HTERT RPE-1 (cell line): ENCODE results near the gene ENPP3.
"Not testable (repeated sequence)": the region's sequence is repeated elsewhere in the genome, so short reads cannot be mapped to it uniquely, and the experiment has no call there.

Experiments used
- in situ Hi-C: fragments of 300-500 bp; cut with MboI; formaldehyde crosslinking; loops from 4 replicates; pipeline ENCODE4 v1.14.3; 2020; ENCODE audit warnings: low sequenced_read_pairs

ENPP3 gene

GRCh38 chr6:131683479-131683878, 46.4 kb downstream of the ENPP3 start:
- in situ Hi-C loops: no loop called here

- in situ Hi-C loops: no loop called here
These were observed 48.2 kb downstream of the ENPP3 start for GRCh38 chr6:131685266-131685780.

DNA sequence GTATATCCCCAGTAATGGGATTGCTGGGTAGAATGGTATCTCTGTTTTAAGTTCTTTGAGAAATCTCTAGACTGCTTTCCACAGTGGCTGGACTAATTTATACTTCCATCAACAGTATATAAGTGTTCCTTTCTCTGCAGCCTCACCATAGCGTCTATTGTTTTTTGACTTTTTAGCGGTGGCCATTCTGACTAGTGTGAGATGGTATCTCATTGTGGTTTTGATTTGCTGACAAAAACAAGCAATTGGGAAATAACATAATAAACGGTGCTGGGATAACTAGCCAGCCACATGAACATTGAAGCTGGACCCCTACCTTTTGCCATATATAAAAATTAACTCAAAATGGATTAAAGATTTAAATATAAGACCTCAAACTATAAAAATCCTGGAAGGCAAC, 49.9 kb downstream of the ENPP3 start:
- in situ Hi-C loops: no loop called here

DNA sequence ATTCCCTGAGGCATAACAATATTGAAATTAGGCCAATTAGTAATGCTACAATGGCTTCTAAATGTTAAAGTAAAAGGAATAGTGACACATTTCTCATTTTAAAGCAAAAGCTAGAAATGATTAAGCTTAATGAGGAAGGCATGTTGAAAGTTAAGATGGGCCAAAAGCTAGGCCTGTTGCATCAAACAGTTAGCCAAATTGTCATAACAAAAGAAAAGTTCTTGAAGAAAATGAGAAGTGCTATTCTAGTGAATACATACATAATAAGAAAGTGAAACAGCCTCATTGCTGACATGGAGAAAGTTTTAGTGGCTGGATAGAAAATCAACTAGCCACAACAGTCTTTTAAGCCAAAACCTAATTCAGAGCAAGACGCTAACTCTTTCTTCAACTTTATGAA, 51.2 kb downstream of the ENPP3 start:
- in situ Hi-C loops: no loop called here

DNA sequence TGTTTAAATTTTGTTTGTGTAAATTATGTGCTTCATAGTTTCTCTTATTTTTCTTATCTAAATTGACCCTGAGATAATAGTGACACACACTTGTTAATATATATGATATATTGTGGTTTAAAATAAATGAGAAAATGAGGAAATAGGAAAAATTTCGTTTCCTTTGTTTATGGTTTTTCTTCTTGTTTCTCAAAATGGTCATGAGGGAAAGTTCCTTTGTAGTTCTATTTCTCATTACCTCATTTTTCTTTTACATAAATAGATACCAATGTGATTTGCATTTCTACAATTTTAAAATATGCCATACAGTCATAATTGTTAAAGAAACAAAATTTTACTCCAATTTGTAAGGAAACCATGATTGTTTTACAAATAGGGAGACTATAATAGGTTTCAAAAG, 54.9 kb downstream of the ENPP3 start:
- in situ Hi-C loops: no loop called here

GRCh38 chr6:131692589-131692988, 55.5 kb downstream of the ENPP3 start:
- in situ Hi-C loops: no loop called here

- in situ Hi-C loops: no loop called here
These were observed 56.3 kb downstream of the ENPP3 start for GRCh38 chr6:131693384-131693783.

DNA sequence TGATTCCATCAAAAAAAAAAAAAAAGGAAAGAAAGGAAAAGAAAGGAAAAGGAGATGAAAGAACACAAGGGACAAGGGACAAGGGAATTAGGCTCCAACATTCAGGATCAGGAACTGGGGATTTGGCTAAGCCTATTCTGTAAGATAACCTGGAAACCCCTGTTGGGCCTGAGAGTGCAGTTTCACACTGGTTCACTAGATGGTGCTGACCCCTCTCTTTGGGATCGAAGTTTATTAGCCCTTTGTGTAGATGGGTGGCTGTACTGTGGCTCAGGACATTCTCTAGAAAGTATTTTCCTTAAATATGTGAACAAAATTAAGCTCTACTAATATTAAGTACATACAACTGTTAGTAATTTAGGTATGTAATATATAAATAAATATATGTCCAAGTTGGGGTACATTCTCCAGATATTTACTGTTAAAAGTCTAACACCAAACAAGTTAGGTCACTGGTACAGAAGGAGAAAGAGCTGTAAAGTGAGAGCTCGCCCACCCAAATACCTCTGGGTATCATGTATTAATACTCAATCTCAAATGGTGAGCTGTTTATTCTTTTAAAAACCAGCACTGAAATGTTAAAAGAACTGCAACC, 57.8 kb downstream of the ENPP3 start:
- in situ Hi-C loops: no loop called here

GRCh38 chr6:131696956-131697355, 59.9 kb downstream of the ENPP3 start:
- in situ Hi-C loops: no loop called here

GRCh38 chr6:131700851-131701250, 63.7 kb downstream of the ENPP3 start:
- in situ Hi-C loops: not testable (repeated sequence)

- in situ Hi-C loops: not testable (repeated sequence)
These were observed 66.8 kb downstream of the ENPP3 start for GRCh38 chr6:131703905-131704304.

DNA sequence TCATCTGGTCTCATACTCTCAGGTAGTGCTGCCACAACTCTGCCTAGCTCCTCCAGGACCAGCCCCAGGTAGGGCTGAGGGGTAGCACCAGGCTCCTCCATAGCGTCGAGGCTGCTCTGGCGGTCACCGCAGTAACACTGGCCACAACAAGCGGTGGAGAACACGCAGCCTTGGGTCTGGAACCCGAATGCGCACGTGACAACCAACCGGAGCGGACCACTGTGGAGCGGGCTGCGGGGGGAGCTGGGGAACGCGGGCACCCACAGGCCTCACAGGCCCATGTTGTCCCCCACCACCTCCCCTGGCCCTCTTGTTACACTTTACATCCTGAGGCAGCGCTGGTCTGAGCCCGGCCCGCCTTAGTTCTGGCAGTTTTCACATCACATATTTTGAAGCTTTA, 73.8 kb downstream of the ENPP3 start, which contains the start of gene CTAGE9:
CTAGE9 (minus strand) TSS at position 101 of the 400 bp plus-strand sequence; CDS start at position 101, 0 bp downstream.
- in situ Hi-C loops: not testable (repeated sequence)

DNA sequence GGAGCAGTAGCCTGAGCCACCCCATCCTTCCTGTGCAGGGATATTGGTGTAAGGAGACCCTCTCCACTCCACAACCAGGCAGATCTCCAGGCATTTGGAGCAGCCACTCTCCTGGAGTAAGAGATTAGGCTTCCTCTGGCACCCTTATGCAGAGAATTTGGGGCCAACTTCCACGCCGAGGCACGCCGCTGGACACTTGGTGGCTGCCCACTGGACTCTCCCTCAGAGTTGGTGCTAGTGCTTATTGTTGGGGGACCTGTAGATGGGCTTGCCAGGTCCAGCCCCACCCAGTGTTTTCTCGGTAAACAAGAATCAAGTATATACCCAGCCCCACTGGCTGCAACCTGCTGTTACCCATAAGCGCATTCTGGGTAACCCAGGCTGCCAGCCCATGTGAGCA, 78.5 kb downstream of the ENPP3 start:
- in situ Hi-C loops: not testable (repeated sequence)

DNA sequence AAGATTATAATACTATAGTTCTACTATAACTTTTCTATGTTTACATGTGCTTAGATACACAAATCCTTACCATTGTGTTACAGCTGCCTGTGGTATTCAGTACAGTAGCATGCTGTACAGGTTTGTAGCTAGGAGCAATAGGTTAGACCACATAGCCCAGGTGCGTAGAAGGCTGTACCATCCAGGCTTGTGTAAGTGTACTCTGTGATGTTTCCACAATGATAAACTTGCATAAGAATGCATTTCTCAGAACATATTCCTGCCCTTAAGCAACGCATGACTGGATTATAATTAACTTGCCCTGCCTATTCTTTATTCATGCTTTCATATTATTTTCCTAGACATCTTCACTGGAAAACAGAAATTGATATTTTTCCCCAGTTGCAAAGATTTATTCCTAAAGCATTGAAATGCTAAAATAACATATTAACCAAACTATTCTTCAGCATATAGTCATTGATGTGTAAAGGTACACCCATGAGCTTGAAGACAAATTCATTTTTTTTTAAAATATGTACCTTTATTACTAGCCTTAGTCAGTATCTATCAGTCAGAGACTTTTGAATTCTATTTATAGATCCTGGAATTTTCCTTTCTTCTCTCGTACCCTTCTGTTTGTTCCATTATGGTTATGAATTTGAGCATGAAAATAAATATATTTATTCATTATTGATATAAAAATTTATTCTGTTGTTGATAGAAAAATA, 80.9 kb downstream of the ENPP3 start:
- in situ Hi-C loops: no loop called here

DNA sequence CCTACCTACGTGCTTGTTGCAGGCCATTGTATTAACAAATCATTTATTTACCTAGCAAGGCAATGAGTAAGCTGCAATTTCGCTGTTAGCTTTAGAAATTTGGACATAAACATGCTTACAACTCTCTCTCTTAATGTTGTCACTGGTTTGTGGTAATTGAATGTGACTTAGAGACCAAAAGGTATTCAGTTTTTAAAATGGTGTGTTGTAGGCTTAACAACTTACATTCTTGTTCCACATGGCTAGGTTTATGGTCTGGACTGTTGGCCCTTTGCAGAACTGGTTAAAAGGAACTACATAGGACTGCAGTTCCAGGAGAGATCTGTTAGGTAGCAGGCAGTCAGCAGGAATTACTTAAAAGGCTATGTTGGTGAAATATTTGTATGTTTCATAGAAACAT, 84.1 kb downstream of the ENPP3 start:
- in situ Hi-C loops: no loop called here

DNA sequence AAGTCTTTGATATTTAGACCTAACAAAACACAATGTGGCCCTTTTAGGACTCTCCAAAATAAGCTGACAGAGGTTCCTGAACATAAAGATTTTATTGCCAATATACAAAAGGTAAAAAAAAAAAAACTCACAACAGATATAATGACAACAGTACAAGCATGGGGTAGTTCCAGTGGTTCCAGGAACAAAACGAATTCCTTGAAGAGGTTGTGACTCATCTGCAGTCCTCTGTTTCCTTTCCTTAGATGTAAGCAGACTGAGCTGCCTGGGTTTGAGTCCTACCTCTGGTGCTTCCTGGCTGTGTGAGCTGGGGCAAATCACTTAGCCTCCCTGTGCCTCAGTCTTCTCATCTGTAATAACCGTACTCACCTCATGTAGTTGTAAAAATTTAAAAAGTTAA, 87.0 kb downstream of the ENPP3 start:
- in situ Hi-C loops: no loop called here

DNA sequence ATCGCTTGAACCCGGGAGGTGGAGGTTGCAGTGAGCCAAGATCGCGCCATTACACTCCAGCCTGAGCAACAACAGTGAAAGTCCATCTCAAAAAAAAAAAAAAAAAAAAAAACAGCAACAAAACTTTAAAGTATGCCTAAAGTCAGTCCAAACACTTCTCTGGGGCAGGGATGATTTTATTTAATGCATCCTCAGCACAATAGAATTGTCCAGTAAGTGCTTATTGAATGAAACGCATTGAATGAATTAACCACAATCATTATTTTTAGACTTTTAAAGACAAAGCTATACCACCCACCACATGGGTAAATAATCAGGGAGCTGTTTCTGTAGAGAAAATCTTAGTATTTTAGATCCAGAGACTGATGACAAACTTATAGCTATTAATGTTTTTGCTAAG, 90.4 kb downstream of the ENPP3 start:
- in situ Hi-C loops: no loop called here

DNA sequence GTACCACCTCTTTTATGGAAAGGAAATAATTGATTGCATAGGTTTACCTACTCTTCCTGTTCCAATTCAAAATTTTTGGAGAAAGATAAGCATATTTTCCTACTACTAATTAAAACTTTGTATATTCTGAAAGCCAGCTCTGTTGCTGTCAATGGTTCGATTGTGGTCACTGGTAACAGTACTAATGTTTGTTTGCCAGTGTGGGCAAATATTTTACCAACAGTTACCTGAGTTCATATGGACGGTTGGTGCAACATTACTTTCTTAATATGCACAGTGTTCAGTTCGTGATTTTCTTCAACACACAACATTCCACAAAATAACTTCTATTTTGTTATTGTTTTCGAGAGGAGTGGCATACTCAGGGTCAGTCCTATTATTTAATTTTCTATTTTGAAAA, 90.8 kb downstream of the ENPP3 start:
- in situ Hi-C loops: no loop called here

GRCh38 chr6:131728296-131728939, 91.3 kb downstream of the ENPP3 start:
- in situ Hi-C loops: no loop called here

DNA sequence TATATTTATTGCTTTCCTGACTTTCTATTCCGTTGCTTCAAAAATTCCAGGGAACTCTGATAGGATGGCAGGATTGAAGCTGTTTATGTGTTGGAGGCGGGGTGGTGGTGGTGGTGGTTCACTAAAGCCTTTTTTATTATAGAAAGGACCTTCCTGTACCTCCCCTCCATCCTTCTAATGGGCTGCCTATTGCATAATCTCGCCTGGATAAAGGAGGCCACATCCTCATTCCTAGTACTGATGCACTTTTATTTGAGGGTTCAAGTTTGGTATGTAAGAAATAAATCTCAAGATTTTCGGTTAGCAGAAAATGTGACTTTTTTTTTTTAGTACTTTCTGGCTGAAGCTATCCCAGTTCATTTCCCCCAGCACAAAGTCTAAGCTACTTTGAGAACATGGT, 92.4 kb downstream of the ENPP3 start:
- in situ Hi-C loops: no loop called here

- in situ Hi-C loops: no loop called here
These were observed 93.2 kb downstream of the ENPP3 start for GRCh38 chr6:131730264-131730663.

DNA sequence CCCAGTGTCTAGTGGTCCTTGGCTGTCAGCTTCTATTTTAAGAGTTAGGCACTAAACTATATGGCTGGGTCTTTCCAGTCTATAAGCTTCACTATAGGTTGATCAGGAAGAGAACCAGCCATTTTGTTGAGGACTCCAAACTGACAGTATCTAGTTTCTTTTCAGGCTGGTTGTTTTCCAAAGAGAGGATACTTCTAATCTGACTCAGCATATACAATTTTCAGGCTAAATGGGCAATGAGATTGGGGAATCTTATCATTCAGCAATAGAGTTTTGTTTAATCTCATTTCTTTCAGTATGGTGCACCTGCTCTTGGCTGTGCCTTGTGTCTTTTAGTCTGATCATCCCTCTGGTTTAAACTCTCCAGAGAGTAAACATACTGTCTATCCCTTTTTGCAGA, 94.1 kb downstream of the ENPP3 start:
- in situ Hi-C loops: no loop called here
